HCT116 (cell line): ENCODE data around the gene FOXF1.

Experiments
- EGR1 ChIP-seq: IDR thresholded peaks from 2 replicates; pipeline ENCODE4 v1.6.1; 2012; ENCODE audit warnings: low read depth
- POLR2A ChIP-seq: IDR thresholded peaks from 2 replicates; pipeline ENCODE4 v1.7.0; 2011; ENCODE audit warnings: borderline replicate concordance; ENCODE audit not compliant: insufficient read depth, insufficient read length; ENCODE audit errors: extremely low read depth
- TF ChIP-seq, protein P1 (sequence below): IDR thresholded peaks from 2 replicates; pipeline ENCODE4 v1.6.1; 2012; ENCODE audit warnings: low read depth

DNA sequence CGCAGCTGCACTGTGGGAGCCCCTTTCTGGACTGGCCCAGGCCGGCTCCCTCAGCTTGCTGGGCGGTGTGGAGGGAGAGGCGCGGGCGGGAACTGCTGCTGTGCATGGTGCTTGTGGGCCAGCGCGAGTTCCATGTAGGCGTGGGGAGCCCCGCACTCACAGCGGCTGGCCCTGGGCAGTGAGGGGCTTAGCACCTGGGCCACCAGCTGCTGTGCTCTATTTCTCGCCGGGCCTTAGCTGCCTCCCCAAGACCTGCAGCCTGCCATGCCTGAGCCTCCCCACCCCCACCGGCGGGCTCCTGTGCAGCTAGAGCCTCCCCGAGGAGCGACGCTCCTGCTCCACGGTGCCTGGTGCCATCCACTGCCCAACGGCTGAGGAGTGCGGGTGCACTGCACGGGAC lies 43.0 kb downstream of the FOXF1 start:
- no peak for TF ChIP-seq POLR2A
- TF ChIP-seq, protein P1, sequence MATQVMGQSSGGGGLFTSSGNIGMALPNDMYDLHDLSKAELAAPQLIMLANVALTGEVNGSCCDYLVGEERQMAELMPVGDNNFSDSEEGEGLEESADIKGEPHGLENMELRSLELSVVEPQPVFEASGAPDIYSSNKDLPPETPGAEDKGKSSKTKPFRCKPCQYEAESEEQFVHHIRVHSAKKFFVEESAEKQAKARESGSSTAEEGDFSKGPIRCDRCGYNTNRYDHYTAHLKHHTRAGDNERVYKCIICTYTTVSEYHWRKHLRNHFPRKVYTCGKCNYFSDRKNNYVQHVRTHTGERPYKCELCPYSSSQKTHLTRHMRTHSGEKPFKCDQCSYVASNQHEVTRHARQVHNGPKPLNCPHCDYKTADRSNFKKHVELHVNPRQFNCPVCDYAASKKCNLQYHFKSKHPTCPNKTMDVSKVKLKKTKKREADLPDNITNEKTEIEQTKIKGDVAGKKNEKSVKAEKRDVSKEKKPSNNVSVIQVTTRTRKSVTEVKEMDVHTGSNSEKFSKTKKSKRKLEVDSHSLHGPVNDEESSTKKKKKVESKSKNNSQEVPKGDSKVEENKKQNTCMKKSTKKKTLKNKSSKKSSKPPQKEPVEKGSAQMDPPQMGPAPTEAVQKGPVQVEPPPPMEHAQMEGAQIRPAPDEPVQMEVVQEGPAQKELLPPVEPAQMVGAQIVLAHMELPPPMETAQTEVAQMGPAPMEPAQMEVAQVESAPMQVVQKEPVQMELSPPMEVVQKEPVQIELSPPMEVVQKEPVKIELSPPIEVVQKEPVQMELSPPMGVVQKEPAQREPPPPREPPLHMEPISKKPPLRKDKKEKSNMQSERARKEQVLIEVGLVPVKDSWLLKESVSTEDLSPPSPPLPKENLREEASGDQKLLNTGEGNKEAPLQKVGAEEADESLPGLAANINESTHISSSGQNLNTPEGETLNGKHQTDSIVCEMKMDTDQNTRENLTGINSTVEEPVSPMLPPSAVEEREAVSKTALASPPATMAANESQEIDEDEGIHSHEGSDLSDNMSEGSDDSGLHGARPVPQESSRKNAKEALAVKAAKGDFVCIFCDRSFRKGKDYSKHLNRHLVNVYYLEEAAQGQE = no peak
- TF ChIP-seq EGR1 = no peak
